IMR-90 (cell line): ENCODE data around the gene GNG2. TPM values are rescaled to one million over a fixed set of nuclear protein-coding genes. Genes with fewer than 3 reads are reported as not detected.

Source experiments
- ATAC-seq: fragments of 200-7000 bp; cut with Tn5 transposase; 2 replicates; pipeline ENCODE4 v1.9.1; 2020; ENCODE audit warnings: low read depth, mild to moderate bottlenecking, moderate library complexity
- BruUV-seq: library from RNA; stranded (reverse); fragments of 400-500 nt; replicated peaks from 2 replicates; lab custom pipeline; 2021; lab: Mats Ljungman, UMichigan
- CTCF ChIA-PET: fragments of 300-600 bp; formaldehyde crosslinking; extraction: SDS; loops from one replicate; lab custom pipeline; 2021; ENCODE audit warnings: antibody characterized with exemption; lab: Yijun Ruan, JAX
- POLR2A ChIA-PET: fragments of 300-600 bp; sonication (Branson Sonifier 250); formaldehyde crosslinking; loops from one replicate; lab custom pipeline; 2022; ENCODE audit warnings: antibody characterized with exemption; ENCODE audit not compliant: unreplicated experiment; lab: Charles Lee
- DNase-seq: peaks from one replicate; pipeline ENCODE4 v3.0.0; 2013
- H2AFZ ChIP-seq: replicated peaks from 2 replicates; pipeline ENCODE3; 2013; ENCODE audit warnings: low read length, mild to moderate bottlenecking; ENCODE audit not compliant: poor library complexity
- H2AK5ac ChIP-seq: 2 replicates; pipeline ENCODE4 v1.6.1; 2013; ENCODE audit warnings: low read depth, low read length, inconsistent platforms
- H2AK9ac ChIP-seq: replicated peaks from 2 replicates; pipeline ENCODE3; 2013; ENCODE audit warnings: mild to moderate bottlenecking, low read depth, low read length, moderate library complexity; ENCODE audit not compliant: poor library complexity
- H2BK120ac ChIP-seq: 2 replicates; pipeline ENCODE4 v1.6.1; 2013; ENCODE audit warnings: low read depth, low read length, inconsistent platforms
- H2BK15ac ChIP-seq: 3 replicates; pipeline ENCODE4 v1.6.1; 2013; ENCODE audit warnings: low read depth, low read length, inconsistent platforms
- H2BK20ac ChIP-seq: 2 replicates; pipeline ENCODE4 v1.6.1; 2013; ENCODE audit warnings: low read depth, mild to moderate bottlenecking, inconsistent platforms, low read length, moderate library complexity
- H2BK5ac ChIP-seq: 2 replicates; pipeline ENCODE4 v1.6.1; 2013; ENCODE audit warnings: mild to moderate bottlenecking, low read depth, low read length, inconsistent platforms; ENCODE audit not compliant: poor library complexity, severe bottlenecking
- H3K14ac ChIP-seq: replicated peaks from 2 replicates; pipeline ENCODE4 v1.6.1; 2013; ENCODE audit warnings: low read depth, low read length, inconsistent platforms
- H3K18ac ChIP-seq: 2 replicates; pipeline ENCODE4 v1.6.1; 2013; ENCODE audit warnings: low read depth, low read length, control low read depth
- H3K23ac ChIP-seq: 2 replicates; pipeline ENCODE4 v1.6.1; 2013; ENCODE audit warnings: low read depth, low read length, inconsistent platforms
- H3K27ac ChIP-seq: 2 replicates; pipeline ENCODE4 v1.5.1; 2013; ENCODE audit warnings: mild to moderate bottlenecking, control low read depth, low read length; ENCODE audit not compliant: insufficient read depth
- H3K27me3 ChIP-seq: 2 replicates; pipeline ENCODE4 v1.6.1; 2013; ENCODE audit warnings: low read length; ENCODE audit not compliant: control insufficient read depth, insufficient read depth
- H3K36me3 ChIP-seq: 2 replicates; pipeline ENCODE4 v1.6.1; 2013; ENCODE audit warnings: low read length, mixed read lengths; ENCODE audit not compliant: control insufficient read depth, insufficient read depth
- H3K4ac ChIP-seq: 2 replicates; pipeline ENCODE4 v1.6.1; 2013; ENCODE audit warnings: low read depth, low read length, inconsistent platforms
- H3K4me1 ChIP-seq: 2 replicates; pipeline ENCODE4 v1.6.1; 2013; ENCODE audit warnings: low read length, mixed read lengths; ENCODE audit not compliant: control insufficient read depth, insufficient read depth
- H3K4me2 ChIP-seq: 2 replicates; pipeline ENCODE4 v1.6.1; 2013; ENCODE audit warnings: low read depth, mild to moderate bottlenecking, control low read depth, low read length, moderate library complexity
- H3K4me3 ChIP-seq: 2 replicates; pipeline ENCODE4 v1.5.1; 2013; ENCODE audit warnings: low read depth, mild to moderate bottlenecking, control low read depth, low read length, moderate library complexity; ENCODE audit not compliant: insufficient read depth
- H3K56ac ChIP-seq: 2 replicates; pipeline ENCODE4 v1.6.1; 2013; ENCODE audit warnings: low read length, inconsistent platforms; ENCODE audit not compliant: insufficient read depth; ENCODE audit errors: extremely low read depth
- H3K79me1 ChIP-seq, 2 experiments: 2 replicates each; pipeline ENCODE4 v1.6.1; 2013; ENCODE audit warnings: low read length in 2 of 2, inconsistent platforms in 1 of 2, low read depth in 1 of 2
- H3K9ac ChIP-seq: 2 replicates; pipeline ENCODE4 v1.6.1; 2013; ENCODE audit warnings: low read depth, low read length, control low read depth
- H3K9me1 ChIP-seq: 2 replicates; pipeline ENCODE4 v1.6.1; 2013; ENCODE audit warnings: low read length, inconsistent platforms; ENCODE audit not compliant: insufficient read depth
- H3K9me3 ChIP-seq: 2 replicates; pipeline ENCODE4 v1.6.1; 2013; ENCODE audit warnings: low read length; ENCODE audit not compliant: control insufficient read depth, insufficient read depth
- H4K20me1 ChIP-seq: 2 replicates; pipeline ENCODE4 v1.6.1; 2013; ENCODE audit warnings: low read length, inconsistent platforms; ENCODE audit not compliant: insufficient read depth
- H4K5ac ChIP-seq: 2 replicates; pipeline ENCODE4 v1.6.1; 2013; ENCODE audit warnings: mild to moderate bottlenecking, low read depth, low read length, control low read depth
- H4K8ac ChIP-seq, 2 experiments: 2 replicates each; pipeline ENCODE4 v1.6.1; 2013; ENCODE audit warnings: low read depth in 2 of 2, low read length in 2 of 2, control low read depth in 1 of 2, inconsistent platforms in 1 of 2
- H4K91ac ChIP-seq: 2 replicates; pipeline ENCODE4 v1.6.1; 2013; ENCODE audit warnings: low read depth, low read length, inconsistent platforms; ENCODE audit not compliant: insufficient read depth
- CEBPB ChIP-seq: IDR thresholded peaks from 2 replicates; pipeline ENCODE4 v1.6.1; 2012; ENCODE audit warnings: low read depth, low read length, improper control_type of control experiment
- NFE2L2 ChIP-seq: fragments of 150-350 bp; IDR thresholded peaks from 2 replicates; pipeline ENCODE4 v1.6.1; 2016; ENCODE audit warnings: low read depth, mild to moderate bottlenecking, low read length
- WGBS, 2 experiments: methylation state at CpG; one replicate each; pipeline versions ENCODE4 v1.1.5 to v1.1.7; 2013; ENCODE audit warnings: missing lambda C conversion rate in 2 of 2; ENCODE audit not compliant: insufficient read length in 1 of 2; ENCODE audit errors: extremely low coverage in 2 of 2; 5-methylcytosine and 5-hydroxymethylcytosine counted together
- dilution Hi-C: fragments of 300-500 bp; cut with HindIII; formaldehyde crosslinking; loops from one replicate; pipeline ENCODE4 v1.14.3; 2018; ENCODE audit warnings: low sequenced_read_pairs; ENCODE audit not compliant: unreplicated experiment
- in situ Hi-C: fragments of 300-500 bp; cut with MboI; formaldehyde crosslinking; loops from 3 replicates; pipeline ENCODE4 v1.14.3; 2019; ENCODE audit warnings: low sequenced_read_pairs, inconsistent platforms, mixed read lengths
- intact Hi-C: fragments of 100-400 bp; cut with micrococcal nuclease; formaldehyde crosslinking; loops from 2 replicates; pipeline ENCODE4 v1.10.0; 2022
- polyA plus RNA-seq, 3 experiments: library from polyadenylated mRNA; depleted of rRNA; stranded (reverse); fragments of >200 nt; gene quantifications; 2 replicates each; pipeline ENCODE4 v1.2.3, GENCODE V29; 2012; ENCODE audit warnings: low replicate concordance in 1 of 3
- total RNA-seq: library from RNA; depleted of rRNA; stranded (reverse); fragments of >200 nt; gene quantifications from 2 replicates; pipeline ENCODE4 v1.2.3, GENCODE V29; 2012

The GNG2 gene
- total and polyA plus RNA-seq, 2 of the 4 experiments (the other 2 are of a cell fraction), result 13.1 to 14.6 TPM

DNA sequence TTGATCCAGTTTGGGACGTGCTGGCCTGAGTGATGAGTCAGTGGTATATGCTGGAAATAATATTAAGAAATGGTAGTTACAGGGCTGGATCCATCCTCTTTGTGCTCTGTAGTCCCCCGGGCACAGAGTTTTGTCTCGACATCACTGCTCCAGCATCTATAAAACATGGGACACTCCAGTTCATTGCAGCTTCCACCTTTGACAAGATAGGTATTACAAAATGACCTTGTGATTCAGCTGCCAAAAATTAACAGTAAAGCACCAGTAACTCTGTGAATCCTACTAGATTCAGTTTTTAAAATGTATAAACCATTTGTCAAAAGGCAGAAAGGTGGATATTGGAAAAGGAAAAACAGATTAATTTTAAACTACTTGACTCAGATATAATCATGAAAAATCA, 14.6 kb upstream of the GNG2 start:
- Histone ChIP-seq H3K79me1 (no peaks in the 10 kb centered on the region), H4K8ac (no peak overlapping the region), H3K23ac (no peak overlapping the region), H3K9me3 (no peaks in the 10 kb centered on the region), H4K91ac (no peak overlapping the region), H2BK20ac (no peak overlapping the region), H2AFZ (no peak overlapping the region), H3K9me1 (peaks cover 3% of the 10 kb centered on the region; the same call in 1 of the 2 replicates), H3K9ac (no peak overlapping the region), H3K36me3 (no peaks in the 10 kb centered on the region), H3K4me1 (peaks cover 3% of the 10 kb centered on the region; the same call in 1 of the 2 replicates), H3K27ac (no peak overlapping the region), H2BK15ac (no peak overlapping the region), H4K20me1 (no peaks in the 10 kb centered on the region), H3K4ac (no peak overlapping the region), H3K56ac (no peak overlapping the region), H2AK5ac (no peak overlapping the region), H2AK9ac (no peak overlapping the region), H4K5ac (no peak overlapping the region), H3K4me3 (no peak overlapping the region), H3K27me3 (no peaks in the 10 kb centered on the region), H2BK5ac (no peak overlapping the region), H3K4me2 (no peak overlapping the region), H3K18ac (no peak overlapping the region), H3K14ac (no peak overlapping the region), H2BK120ac (no peak overlapping the region)
- ATAC-seq, result no peak
- POLR2A ChIA-PET, result no interaction called here
- intact Hi-C loops, result no loop called here
- in situ Hi-C loops, result no loop called here
- BruUV-seq, result no TSS peak
- DNase-seq, result no peak
- no CpG with 5 or more reads among the region's 3 CpGs for WGBS, 2 experiments
- dilution Hi-C loops, result no loop called here
- CTCF ChIA-PET, result interaction anchor here (1.3 kb wide), 1 partner anchor 8 kb away, joined by 3 read pairs; no protein-coding TSS in a partner anchor
- TF ChIP-seq NFE2L2, result no peak
- TF ChIP-seq CEBPB, result peak; percentile 72
